Fibroblast of lung (primary cell): ENCODE data around the gene RMC1. TPM values are rescaled to one million over a fixed set of nuclear protein-coding genes. Genes with fewer than 3 reads are reported as not detected.
A peak's percentile ranks its signal among the peaks of the same experiment; 100 is the strongest.

Experiments used
- DNase-seq, 2 donors: peaks; one replicate each; pipeline versions ENCODE4 v3.0.0 to v3.0.0-alpha.2; 2010; ENCODE audit warnings: low read depth in 2 of 2
- H2AFZ ChIP-seq: 2 replicates; pipeline ENCODE4 v1.5.1; 2012; ENCODE audit warnings: low read length, control low read depth, inconsistent platforms
- H3K27ac ChIP-seq: 2 replicates; pipeline ENCODE4 v1.5.1; 2011; ENCODE audit warnings: low read length, control low read depth; ENCODE audit not compliant: insufficient read depth
- H3K27me3 ChIP-seq: 2 replicates; pipeline ENCODE4 v1.5.1; 2011; ENCODE audit warnings: mild to moderate bottlenecking, low read length; ENCODE audit not compliant: control insufficient read depth, insufficient read depth
- H3K36me3 ChIP-seq: 2 replicates; pipeline ENCODE4 v1.5.1; 2011; ENCODE audit warnings: low read length; ENCODE audit not compliant: control insufficient read depth, insufficient read depth
- H3K4me1 ChIP-seq: 2 replicates; pipeline ENCODE4 v1.5.1; 2011; ENCODE audit warnings: low read length; ENCODE audit not compliant: control insufficient read depth, insufficient read depth; ENCODE audit errors: extremely low read depth
- H3K4me2 ChIP-seq: 2 replicates; pipeline ENCODE4 v1.5.1; 2011; ENCODE audit warnings: low read length, control low read depth; ENCODE audit not compliant: insufficient read depth; ENCODE audit errors: extremely low read depth
- H3K4me3 ChIP-seq, 4 experiments: fragments of 200-600 bp in 1 of 4; sonication (generic) in 1 of 4; replicated peaks in 1 of 4; 2 replicates each; pipeline ENCODE4 v1.5.1; 2011 to 2016; ENCODE audit warnings: low read length in 4 of 4, low read depth in 3 of 4, mild to moderate bottlenecking in 3 of 4, control low read depth in 2 of 4, inconsistent platforms in 1 of 4, mixed read lengths in 1 of 4; ENCODE audit not compliant: insufficient read depth in 1 of 4; ENCODE audit errors: control extremely low read depth in 1 of 4
- H3K79me2 ChIP-seq: 2 replicates; pipeline ENCODE4 v1.5.1; 2012; ENCODE audit warnings: mild to moderate bottlenecking, low read length, inconsistent platforms; ENCODE audit not compliant: control insufficient read depth, insufficient read depth
- H3K9ac ChIP-seq: 2 replicates; pipeline ENCODE4 v1.5.1; 2011; ENCODE audit warnings: mild to moderate bottlenecking, low read length, control low read depth; ENCODE audit not compliant: insufficient read depth
- H3K9me3 ChIP-seq: 2 replicates; pipeline ENCODE4 v1.5.1; 2012; ENCODE audit warnings: low read depth, low read length; ENCODE audit not compliant: control insufficient read depth, insufficient read depth
- H4K20me1 ChIP-seq: 2 replicates; pipeline ENCODE4 v1.5.1; 2011; ENCODE audit warnings: low read length; ENCODE audit not compliant: control insufficient read depth, insufficient read depth; ENCODE audit errors: extremely low read depth
- CTCF ChIP-seq, 2 donors: IDR thresholded peaks in 1 of 2; conservative IDR thresholded peaks in 1 of 2; 1 replicate in 1 of 2; 2 replicates in 1 of 2; pipeline ENCODE4 v1.5.1; 2011 to 2012; ENCODE audit warnings: low read length in 2 of 2, control low read depth in 1 of 2, inconsistent platforms in 1 of 2, low read depth in 1 of 2, mild to moderate bottlenecking in 1 of 2
- EZH2 ChIP-seq: IDR thresholded peaks from 2 replicates; pipeline ENCODE4 v1.5.1; 2012; ENCODE audit warnings: low read length, control low read depth, mild to moderate bottlenecking; ENCODE audit errors: missing control alignments
- polyA plus RNA-seq, 2 donors: library from polyadenylated mRNA; depleted of rRNA in 1 of 2; stranded (reverse) in 1 of 2; unstranded in 1 of 2; fragments of >200 nt; gene quantifications; 2 replicates each; pipeline ENCODE4 v1.2.1, GENCODE V29; 2011 to 2012; ENCODE audit warnings: missing spikeins in 1 of 2
- total RNA-seq: library from RNA; depleted of rRNA; stranded (reverse); fragments of >200 nt; gene quantifications from 2 replicates; pipeline ENCODE4 v1.2.1, GENCODE V29; 2014

The RMC1 gene
- total and polyA plus RNA-seq, 2 donors (not counting 1 experiment from before 2014, with no cell fraction given) = 22.5 to 29.6 TPM

DNA sequence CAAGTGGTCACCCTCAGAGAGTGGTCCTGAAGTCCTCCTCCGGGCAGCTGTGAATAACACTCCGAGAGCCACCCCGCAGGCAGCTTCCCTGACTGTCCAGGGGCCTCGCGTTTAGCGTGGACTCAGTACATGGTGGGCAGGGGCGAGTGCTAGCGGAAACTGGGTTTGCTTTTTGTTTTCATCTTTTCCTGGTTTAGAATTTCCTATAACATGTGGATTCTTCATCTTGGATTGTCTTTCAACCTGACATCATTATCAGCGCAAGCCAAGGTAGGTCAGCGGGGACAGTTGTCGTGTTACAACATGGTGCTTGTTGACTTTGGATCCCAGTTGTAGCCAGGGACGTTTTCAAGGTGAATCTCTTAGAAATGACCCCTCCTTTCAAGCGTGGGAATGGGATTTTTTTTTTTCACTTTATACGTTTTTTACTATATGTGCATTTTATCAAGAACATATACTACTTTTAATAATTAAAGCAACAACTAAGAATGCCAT lies 20.9 kb downstream of the RMC1 start:
- Histone ChIP-seq H3K4me3 (no peak overlapping the region), H3K27ac (no peak overlapping the region), H3K79me2 (no peaks in the 10 kb centered on the region), H2AFZ (no peak overlapping the region), H3K36me3 (peaks cover 22% of the 10 kb centered on the region), H4K20me1 (no peaks in the 10 kb centered on the region), H3K4me1 (peaks cover 9% of the 10 kb centered on the region), H3K9ac (no peak overlapping the region), H3K27me3 (no peaks in the 10 kb centered on the region), H3K9me3 (no peaks in the 10 kb centered on the region), H3K4me2 (no peak overlapping the region)
- no peak for DNase-seq
- TF ChIP-seq EZH2 (no peak), CTCF (conservative IDR thresholded peaks at IDR 0.05 in 1 of 2, IDR thresholded peaks at IDR 0.05 in 1 of 2; ENCODE audit: low read depth in 1 of 2, low read length in 2 of 2) (no peak)

DNA sequence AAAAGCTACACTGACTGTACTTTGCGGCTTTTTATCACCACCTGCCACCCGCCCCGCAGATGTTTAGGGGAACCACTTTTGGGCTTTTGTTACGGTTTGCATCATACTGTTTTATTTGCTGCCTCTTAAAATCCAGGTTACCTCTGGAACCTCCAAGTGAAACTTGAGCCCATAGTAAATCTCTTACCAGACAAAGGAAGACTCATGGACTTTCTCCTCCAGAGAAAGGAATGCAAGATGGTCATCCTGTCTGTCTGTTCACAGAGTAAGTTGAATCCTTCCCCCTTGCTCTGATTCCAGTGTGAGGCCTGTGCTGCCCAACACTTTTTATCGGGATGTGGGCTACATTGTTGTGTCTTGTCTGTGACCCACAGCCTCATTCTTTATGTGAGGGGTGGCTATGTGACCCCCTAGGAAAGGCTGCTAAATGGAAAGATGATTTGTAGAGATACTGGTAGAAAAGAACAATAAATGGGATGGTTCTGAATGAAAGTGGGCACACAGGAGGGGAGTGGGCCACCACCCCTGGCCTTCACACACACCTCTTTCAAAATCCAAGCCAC lies 23.3 kb downstream of the RMC1 start:
- H3K9me3 ChIP-seq = no peaks in the 10 kb centered on the region
- no peak overlapping the region for H3K27ac ChIP-seq
- no peak overlapping the region for H3K4me2 ChIP-seq
- no peak overlapping the region for H3K9ac ChIP-seq
- H3K36me3 ChIP-seq = peaks cover 24% of the 10 kb centered on the region
- no peaks in the 10 kb centered on the region for H4K20me1 ChIP-seq
- no peaks in the 10 kb centered on the region for H3K79me2 ChIP-seq
- H2AFZ ChIP-seq = no peak overlapping the region
- no peaks in the 10 kb centered on the region for H3K27me3 ChIP-seq
- TF ChIP-seq CTCF (conservative IDR thresholded peaks at IDR 0.05 in 1 of 2, IDR thresholded peaks at IDR 0.05 in 1 of 2; ENCODE audit: low read depth in 1 of 2, low read length in 2 of 2) = no peak
- no peak for TF ChIP-seq EZH2
- H3K4me1 ChIP-seq = peaks cover 11% of the 10 kb centered on the region
- H3K4me3 ChIP-seq = no peak overlapping the region
- no peak for DNase-seq

GRCh38 chr18:23528580-23529472 lies 25.5 kb downstream of the RMC1 start:
- Histone ChIP-seq H3K27me3 (no peaks in the 10 kb centered on the region), H3K4me1 (peaks cover 9% of the 10 kb centered on the region), H3K27ac (no peak overlapping the region), H3K36me3 (peaks cover 23% of the 10 kb centered on the region), H4K20me1 (no peaks in the 10 kb centered on the region), H3K4me3 (no peak overlapping the region), H3K79me2 (no peaks in the 10 kb centered on the region), H3K9me3 (no peaks in the 10 kb centered on the region), H3K4me2 (no peak overlapping the region), H3K9ac (no peak overlapping the region), H2AFZ (no peak overlapping the region)
- TF ChIP-seq CTCF (conservative IDR thresholded peaks at IDR 0.05 in 1 of 2, IDR thresholded peaks at IDR 0.05 in 1 of 2; ENCODE audit: low read depth in 1 of 2, low read length in 2 of 2) (no peak), EZH2 (no peak)
- peak; percentile 30 to 38 for DNase-seq
